Upper lobe of left lung (tissue), 4 donors: ENCODE results near the gene APOBEC3B.

Source experiments
- CTCF ChIP-seq, 6 experiments: fragments of 450-650 bp in 4 of 6; fragments of 200-600 bp in 2 of 6; sonication (generic) in 2 of 6; IDR thresholded peaks; one replicate each; pipeline ENCODE4 v1.5.1; 2016 to 2019; ENCODE audit warnings: antibody characterized with exemption in 6 of 6
- POLR2A ChIP-seq, 4 donors: fragments of 450-650 bp; IDR thresholded peaks; one replicate each; pipeline ENCODE4 v1.5.1; 2016 to 2017; ENCODE audit warnings: antibody characterized with exemption in 4 of 4, mild to moderate bottlenecking in 2 of 4

GRCh38 chr22:38974170-38974825 is 7.8 kb upstream of the APOBEC3B start:
- TF ChIP-seq CTCF (IDR thresholded peaks at IDR 0.05) = no peak
- TF ChIP-seq POLR2A (IDR thresholded peaks at IDR 0.05) = no peak
